GM20000 (cell line): ENCODE results near the gene COL6A2.
"Not testable (repeated sequence)": the region's sequence is repeated elsewhere in the genome, so short reads cannot be mapped to it uniquely, and the experiment has no call there.

Experiments used
- DNase-seq: peaks from one replicate; pipeline ENCODE4 v3.0.0; 2012; ENCODE audit warnings: low spot score
- TF ChIP-seq, protein P1 (sequence below): IDR thresholded peaks from 2 replicates; pipeline ENCODE4 v1.5.1; 2012; ENCODE audit warnings: mild to moderate bottlenecking, control low read depth; ENCODE audit errors: extremely low read depth, missing control alignments

COL6A2 gene

DNA sequence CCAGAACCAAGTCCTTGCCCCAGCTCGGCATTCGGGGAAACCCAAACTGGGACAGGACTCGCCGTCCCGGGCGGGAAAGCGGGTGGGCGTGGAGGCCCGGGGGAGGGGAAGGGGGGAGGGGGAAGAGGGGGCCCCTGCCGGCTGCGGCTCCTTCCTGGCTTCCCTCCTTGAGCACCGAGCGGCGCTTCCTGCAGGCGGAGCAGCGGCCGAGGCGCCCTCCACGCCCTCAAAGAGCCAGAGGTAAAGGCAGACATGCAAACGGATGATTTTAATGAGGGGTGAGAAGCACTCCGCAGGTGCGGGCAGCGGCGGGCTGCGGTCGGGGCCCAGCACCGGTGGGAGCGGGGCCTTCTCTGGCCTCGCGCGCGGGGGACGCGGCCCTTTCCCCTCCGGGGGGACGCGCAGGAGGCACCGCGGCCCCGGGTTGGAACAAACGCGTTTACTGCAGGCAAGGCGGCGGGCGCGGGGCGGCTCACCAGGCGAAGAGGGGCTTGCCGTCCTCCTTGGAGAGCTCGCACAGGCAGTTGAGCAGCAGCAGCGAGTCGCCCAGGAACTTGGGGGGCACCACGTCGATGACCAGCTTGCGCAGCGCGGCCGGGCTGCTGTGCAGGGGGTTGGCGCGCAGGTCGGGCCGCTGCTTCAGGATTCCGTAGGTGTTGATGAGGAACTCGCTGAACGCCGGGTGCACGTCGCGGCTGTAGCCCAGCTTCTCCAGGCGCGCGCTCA lies 63.2 kb downstream of the COL6A2 start:
- TF ChIP-seq, protein P1, sequence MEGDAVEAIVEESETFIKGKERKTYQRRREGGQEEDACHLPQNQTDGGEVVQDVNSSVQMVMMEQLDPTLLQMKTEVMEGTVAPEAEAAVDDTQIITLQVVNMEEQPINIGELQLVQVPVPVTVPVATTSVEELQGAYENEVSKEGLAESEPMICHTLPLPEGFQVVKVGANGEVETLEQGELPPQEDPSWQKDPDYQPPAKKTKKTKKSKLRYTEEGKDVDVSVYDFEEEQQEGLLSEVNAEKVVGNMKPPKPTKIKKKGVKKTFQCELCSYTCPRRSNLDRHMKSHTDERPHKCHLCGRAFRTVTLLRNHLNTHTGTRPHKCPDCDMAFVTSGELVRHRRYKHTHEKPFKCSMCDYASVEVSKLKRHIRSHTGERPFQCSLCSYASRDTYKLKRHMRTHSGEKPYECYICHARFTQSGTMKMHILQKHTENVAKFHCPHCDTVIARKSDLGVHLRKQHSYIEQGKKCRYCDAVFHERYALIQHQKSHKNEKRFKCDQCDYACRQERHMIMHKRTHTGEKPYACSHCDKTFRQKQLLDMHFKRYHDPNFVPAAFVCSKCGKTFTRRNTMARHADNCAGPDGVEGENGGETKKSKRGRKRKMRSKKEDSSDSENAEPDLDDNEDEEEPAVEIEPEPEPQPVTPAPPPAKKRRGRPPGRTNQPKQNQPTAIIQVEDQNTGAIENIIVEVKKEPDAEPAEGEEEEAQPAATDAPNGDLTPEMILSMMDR: no peak
- no peak for DNase-seq

DNA sequence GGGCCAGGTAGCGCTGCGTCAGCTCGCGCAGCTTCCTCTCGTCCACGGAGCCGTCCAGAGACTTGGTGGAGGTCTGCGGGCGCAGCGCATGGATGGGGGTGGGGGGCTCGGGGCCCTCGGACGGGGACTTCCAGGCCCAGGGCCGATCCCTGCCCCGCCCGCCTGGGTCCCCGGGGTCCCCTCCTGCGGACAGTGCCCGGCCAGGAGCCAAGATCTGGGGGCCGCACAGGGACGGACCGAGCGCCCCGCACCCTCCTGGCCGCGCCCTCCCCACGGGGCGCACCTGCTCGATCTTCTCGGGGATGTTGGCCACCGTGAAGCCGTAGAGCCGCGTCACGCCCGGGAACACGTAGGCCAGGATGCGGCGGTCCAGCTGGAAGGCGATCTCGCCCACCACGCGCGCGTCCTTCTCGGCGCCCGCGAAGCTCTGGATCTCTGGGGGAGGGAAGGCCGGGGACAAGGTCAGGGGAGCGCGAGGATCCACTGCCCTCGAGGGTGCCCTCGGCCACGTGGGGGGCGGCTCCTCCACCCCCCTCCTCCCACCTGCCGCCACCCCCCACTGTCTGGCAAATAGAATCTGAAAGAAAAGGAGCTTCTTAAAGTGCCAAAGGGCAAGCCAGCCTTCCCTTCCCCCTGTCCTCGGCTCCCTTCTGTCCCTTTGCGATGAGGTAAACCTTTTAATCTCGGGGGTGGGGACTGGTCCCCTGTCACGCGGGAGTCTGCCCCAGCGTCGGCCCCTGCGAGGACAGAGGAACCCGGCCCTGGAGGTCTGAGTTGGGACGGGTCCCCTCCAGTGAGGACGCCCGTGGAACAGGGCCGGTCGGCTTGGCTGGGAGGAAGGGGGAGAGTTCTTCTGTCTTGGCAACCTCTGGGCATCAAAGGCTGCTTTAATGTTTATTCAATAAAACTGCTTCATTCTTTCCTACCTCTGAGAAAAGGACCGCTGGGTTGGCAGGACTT lies 64.0 kb downstream of the COL6A2 start:
- TF ChIP-seq, protein P1: no peak
- DNase-seq: no peak

DNA sequence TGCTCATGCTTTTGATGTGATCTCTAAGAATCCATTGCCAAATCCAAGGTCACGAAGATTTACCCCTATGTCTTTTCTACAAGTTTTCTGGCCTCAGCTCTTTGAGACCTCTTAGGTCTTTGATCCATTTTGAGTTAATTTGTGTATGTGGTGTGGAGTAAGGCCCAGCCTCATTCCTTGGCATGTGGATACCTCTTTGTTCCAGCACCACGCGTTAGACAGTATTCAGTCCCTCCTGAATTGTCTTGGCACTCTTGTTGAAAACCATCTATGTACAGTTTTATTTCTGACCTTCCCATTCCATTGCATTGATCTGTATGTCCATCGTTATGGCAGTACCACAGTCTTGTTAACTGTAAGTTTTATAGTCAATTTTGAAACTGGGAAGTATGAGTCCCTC lies 65.5 kb downstream of the COL6A2 start:
- TF ChIP-seq, protein P1: no peak
- DNase-seq: no peak

DNA sequence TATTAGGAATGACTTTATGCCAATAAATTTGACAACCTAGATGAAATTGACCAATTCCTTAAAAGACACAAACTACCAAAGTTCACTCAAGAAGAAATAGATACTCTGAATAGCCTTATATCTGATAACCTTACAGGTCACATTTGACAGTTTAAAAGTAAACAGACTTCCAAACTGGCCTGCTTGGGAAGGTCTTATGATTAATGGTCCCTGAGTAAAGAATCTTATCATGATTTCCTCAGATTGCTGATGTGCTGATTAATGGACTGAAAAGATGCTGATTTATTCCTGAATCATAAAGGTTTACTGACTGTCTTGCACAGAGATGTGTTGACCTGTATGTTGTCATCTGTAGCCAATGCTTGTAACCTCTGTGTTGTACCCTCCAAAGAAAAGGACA lies 67.2 kb downstream of the COL6A2 start:
- TF ChIP-seq, protein P1: no peak
- no peak for DNase-seq

DNA sequence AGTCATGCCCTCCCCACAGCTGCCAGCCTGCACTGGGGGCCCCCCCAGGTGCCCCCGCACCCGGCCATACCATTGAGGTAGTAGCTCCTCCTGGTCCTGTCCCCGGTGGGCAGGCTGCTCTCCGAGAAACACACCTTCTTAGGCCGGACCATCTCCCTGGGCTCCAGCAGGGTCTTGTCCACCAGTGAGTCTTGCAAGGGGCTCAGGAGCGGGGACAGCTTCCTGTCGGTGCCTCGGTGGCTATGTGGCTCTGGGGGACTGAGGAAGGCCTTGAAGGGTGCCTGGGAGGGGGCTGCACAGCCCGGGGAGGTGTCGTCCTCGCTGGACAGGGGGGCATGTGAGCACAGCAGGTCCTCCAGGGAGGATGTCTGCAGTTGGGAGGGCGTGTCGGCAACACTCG lies 70.3 kb downstream of the COL6A2 start:
- no peak for DNase-seq
- TF ChIP-seq, protein P1: no peak

DNA sequence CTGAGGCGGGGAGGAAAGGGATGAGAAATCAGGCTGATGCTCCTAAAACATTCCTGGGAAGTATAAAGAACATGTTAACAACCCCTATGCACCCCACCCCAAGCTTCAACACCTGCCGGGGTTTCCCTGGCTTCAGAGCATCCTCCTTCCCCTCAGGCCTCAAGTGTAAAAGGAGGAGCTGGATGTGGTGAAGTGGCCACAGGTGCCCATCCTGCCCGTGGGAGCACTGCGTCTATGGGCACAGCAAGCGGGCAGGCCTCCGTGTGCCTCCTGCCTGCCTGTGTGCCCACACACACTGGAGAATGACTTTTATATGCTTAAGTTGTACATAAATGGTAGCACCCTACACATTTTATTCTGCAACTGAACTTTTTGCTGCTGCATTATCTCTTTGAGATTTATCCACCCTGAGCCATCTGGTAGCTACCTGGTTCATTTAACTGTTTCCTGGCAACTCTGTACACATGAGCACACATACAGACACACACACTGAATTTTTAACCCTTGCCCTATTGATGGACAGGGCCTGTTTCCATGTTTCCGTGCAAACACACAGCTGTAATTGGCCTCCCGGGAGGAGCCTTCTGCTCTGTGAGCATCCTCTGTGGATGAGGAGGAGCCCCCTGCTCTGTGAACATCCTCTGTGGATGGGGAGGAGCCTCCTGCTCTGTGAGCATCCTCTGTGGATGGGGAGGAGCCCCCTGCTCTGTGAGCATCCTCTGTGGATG lies 70.9 kb downstream of the COL6A2 start:
- DNase-seq: no peak
- TF ChIP-seq, protein P1: no peak

DNA sequence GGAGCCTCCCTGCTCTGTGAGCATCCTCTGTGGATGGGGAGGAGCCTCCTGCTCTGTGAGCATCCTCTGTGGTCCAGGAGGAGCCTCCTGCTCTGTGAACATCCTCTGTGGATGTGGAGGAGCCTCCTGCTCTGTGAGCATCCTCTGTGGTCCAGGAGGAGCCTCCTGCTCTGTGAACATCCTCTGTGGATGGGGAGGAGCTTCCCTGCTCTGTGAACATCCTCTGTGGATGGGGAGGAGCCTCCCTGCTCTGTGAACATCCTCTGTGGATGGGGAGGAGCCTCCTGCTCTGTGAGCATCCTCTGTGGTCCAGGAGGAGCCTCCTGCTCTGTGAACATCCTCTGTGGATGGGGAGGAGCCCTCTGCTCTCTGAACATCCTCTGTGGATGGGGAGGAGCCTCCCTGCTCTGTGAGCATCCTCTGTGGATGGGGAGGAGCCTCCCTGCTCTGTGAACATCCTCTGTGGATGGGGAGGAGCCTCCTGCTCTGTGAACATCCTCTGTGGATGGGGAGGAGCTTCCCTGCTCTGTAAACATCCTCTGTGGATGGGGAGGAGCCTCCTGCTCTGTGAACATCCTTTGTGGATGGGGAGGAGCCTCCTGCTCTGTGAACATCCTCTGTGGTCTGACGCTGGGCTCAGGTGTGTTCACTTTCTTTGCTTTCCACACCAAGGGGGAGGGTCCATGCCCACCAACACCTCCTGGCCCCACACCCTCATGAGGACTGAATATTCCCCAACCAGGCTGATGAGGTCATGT lies 72.7 kb downstream of the COL6A2 start:
- not testable (repeated sequence) for DNase-seq
